RWPE2 (cell line): ENCODE measurements around the gene TNFSF10.

ENCODE experiments used
- ATAC-seq: fragments of 200-7000 bp; cut with Tn5 transposase; 3 replicates; pipeline ENCODE4 v1.9.1; 2021; ENCODE audit warnings: low read depth
- DNase-seq: peaks from one replicate; pipeline ENCODE4 v3.0.0-alpha.2; 2020; ENCODE audit warnings: low spot score
- H3K27ac ChIP-seq: fragments of 450-650 bp; 2 replicates; pipeline ENCODE4 v1.5.1; 2017; ENCODE audit warnings: mild to moderate bottlenecking; ENCODE audit not compliant: poor library complexity, severe bottlenecking
- H3K27me3 ChIP-seq: fragments of 250-450 bp; sonication (Bioruptor Pico); 2 replicates; pipeline ENCODE4 v1.5.1; 2021; ENCODE audit warnings: mild to moderate bottlenecking, moderate library complexity; ENCODE audit not compliant: insufficient read depth, poor library complexity, severe bottlenecking
- H3K36me3 ChIP-seq: fragments of 250-450 bp; sonication (Bioruptor Pico); 2 replicates; pipeline ENCODE4 v1.5.1; 2020; ENCODE audit warnings: low read depth, mild to moderate bottlenecking, moderate library complexity
- H3K4me1 ChIP-seq: fragments of 250-450 bp; sonication (Bioruptor Pico); 2 replicates; pipeline ENCODE4 v1.5.1; 2021; ENCODE audit warnings: mild to moderate bottlenecking, moderate library complexity; ENCODE audit not compliant: insufficient read depth, poor library complexity, severe bottlenecking
- H3K4me3 ChIP-seq: fragments of 250-450 bp; sonication (Bioruptor Pico); 2 replicates; pipeline ENCODE4 v1.5.1; 2021; ENCODE audit warnings: mild to moderate bottlenecking, moderate library complexity; ENCODE audit not compliant: severe bottlenecking
- H3K9me3 ChIP-seq: fragments of 250-450 bp; sonication (Bioruptor Pico); 2 replicates; pipeline ENCODE4 v1.5.1; 2021; ENCODE audit warnings: mild to moderate bottlenecking, moderate library complexity; ENCODE audit not compliant: severe bottlenecking
- TF ChIP-seq, protein P1 (sequence below): fragments of 450-650 bp; IDR thresholded peaks from one replicate; pipeline ENCODE4 v1.5.1; 2017; ENCODE audit warnings: mild to moderate bottlenecking, moderate library complexity; ENCODE audit not compliant: poor library complexity, severe bottlenecking

The TNFSF10 gene

DNA sequence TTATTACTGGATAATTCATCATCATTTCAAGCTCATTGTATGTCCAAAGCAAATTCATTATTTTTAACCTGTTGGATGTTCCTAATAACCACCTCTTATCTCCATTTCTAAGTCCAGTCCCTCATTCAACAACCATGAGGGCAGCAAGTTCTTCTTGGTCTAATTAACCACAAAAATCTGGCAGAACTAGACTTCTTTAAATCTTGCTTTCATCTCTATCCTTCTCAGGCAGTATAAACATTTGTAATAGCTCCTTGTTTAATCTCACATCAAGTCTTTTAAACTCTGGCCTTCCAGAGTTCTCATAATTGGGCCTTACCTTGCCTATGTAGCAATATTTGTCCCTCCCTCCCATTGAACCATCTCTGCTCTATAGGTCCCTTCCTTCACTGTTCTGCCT is 57.9 kb downstream of the TNFSF10 start:
- Histone ChIP-seq H3K27ac (no peak overlapping the region), H3K4me1 (peaks cover 10% of the 10 kb centered on the region), H3K4me3 (no peak overlapping the region), H3K36me3 (no peaks in the 10 kb centered on the region), H3K9me3 (no peaks in the 10 kb centered on the region), H3K27me3 (no peaks in the 10 kb centered on the region)
- TF ChIP-seq, protein P1, sequence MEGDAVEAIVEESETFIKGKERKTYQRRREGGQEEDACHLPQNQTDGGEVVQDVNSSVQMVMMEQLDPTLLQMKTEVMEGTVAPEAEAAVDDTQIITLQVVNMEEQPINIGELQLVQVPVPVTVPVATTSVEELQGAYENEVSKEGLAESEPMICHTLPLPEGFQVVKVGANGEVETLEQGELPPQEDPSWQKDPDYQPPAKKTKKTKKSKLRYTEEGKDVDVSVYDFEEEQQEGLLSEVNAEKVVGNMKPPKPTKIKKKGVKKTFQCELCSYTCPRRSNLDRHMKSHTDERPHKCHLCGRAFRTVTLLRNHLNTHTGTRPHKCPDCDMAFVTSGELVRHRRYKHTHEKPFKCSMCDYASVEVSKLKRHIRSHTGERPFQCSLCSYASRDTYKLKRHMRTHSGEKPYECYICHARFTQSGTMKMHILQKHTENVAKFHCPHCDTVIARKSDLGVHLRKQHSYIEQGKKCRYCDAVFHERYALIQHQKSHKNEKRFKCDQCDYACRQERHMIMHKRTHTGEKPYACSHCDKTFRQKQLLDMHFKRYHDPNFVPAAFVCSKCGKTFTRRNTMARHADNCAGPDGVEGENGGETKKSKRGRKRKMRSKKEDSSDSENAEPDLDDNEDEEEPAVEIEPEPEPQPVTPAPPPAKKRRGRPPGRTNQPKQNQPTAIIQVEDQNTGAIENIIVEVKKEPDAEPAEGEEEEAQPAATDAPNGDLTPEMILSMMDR: no peak
- DNase-seq: no peak
- ATAC-seq: no peak

DNA sequence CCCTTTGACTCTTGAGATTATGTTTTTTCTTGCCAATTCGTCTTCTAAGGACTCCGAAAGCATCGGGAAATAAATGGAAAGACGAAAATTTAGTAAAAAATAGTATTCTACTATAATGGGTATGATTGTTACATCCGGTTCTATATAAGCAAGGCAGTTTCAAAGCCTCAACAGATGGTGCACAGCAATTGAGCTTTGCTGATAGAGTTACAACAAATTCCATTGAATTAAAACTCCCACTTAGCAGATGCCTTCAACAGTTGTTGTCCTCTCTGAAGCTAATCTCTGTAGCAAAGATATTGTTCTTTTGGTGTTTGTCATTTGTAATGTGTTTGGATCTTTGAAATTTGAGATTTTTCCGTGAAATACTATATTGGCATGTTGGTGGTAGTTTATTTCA is 58.9 kb downstream of the TNFSF10 start:
- H3K27ac ChIP-seq: no peak overlapping the region
- DNase-seq: no peak
- H3K4me3 ChIP-seq: no peak overlapping the region
- TF ChIP-seq, protein P1: no peak
- H3K9me3 ChIP-seq: no peaks in the 10 kb centered on the region
- no peak for ATAC-seq
- no peaks in the 10 kb centered on the region for H3K27me3 ChIP-seq
- H3K4me1 ChIP-seq: peaks cover 10% of the 10 kb centered on the region
- no peaks in the 10 kb centered on the region for H3K36me3 ChIP-seq

DNA sequence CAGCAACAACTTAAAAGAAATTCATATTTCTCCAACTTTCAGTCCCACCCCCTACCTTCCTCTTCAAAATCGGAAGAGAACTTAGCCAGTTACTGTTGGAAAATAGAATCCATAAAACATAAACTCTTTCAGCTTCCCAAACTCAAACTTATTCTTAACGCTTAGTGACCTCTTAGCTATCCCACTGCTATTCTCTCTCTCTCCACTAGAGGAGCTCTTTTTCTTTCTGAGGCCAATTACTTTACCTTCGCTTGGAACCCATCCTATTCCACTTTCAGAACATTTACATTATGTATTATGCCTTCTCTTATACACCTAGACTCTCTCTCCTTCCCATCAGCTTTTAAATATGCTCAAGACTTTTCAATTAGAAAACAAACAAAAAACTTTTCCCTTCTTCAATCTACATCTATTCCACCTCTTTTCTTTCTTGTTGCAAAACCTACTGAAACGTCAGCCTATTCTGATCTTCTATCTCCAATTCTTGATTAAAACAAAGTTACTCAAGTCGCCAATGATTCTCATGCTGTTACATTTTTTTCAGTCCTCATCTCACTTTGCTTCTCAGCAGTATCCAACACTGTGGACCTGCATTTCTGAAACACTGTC is 61.6 kb downstream of the TNFSF10 start:
- TF ChIP-seq, protein P1: peak; percentile 92
- no peak; the same call in 2 of the 3 replicates for ATAC-seq

DNA sequence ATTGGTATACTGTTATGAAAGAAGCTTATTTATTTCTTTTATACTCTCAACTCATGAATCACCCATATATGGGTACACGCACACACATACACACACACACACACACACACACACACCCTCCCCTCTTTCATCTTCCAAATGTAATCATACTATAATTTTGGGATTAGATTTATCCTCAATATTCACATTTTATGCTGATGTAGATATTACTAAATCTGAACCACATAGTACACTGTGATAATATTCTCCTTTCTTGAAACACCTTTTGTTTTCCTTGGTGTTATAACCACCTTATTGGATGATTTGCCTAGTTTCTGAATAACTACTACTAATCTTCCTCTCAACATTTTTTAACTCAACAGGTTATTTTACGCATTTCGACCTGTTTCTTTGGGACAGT is 66.8 kb downstream of the TNFSF10 start:
- no peaks in the 10 kb centered on the region for H3K4me1 ChIP-seq
- TF ChIP-seq, protein P1: no peak
- H3K36me3 ChIP-seq: no peaks in the 10 kb centered on the region
- no peak overlapping the region for H3K4me3 ChIP-seq
- H3K9me3 ChIP-seq: no peaks in the 10 kb centered on the region
- DNase-seq (no peak), ATAC-seq (no peak)
- no peak overlapping the region for H3K27ac ChIP-seq
- H3K27me3 ChIP-seq: peaks cover 9% of the 10 kb centered on the region

More for the DNA sequence above, 61.6 kb downstream of the TNFSF10 start:
- no peaks in the 10 kb centered on the region for H3K9me3 ChIP-seq
- no peaks in the 10 kb centered on the region for H3K4me1 ChIP-seq
- H3K27me3 ChIP-seq: no peaks in the 10 kb centered on the region
- no peaks in the 10 kb centered on the region for H3K36me3 ChIP-seq
- H3K27ac ChIP-seq: no peak overlapping the region
- no peak overlapping the region for H3K4me3 ChIP-seq
- no peak for DNase-seq
